AG09309 (cell line): ENCODE data around the gene MRPL54.

Source experiments
- DNase-seq: peaks from one replicate; pipeline ENCODE4 v3.0.0-alpha.2; 2010; ENCODE audit warnings: low read depth
- H3K4me3 ChIP-seq: 2 replicates; pipeline ENCODE4 v1.5.1; 2011; ENCODE audit warnings: mild to moderate bottlenecking, low read depth, low read length, moderate library complexity; ENCODE audit not compliant: control insufficient read depth
- CTCF ChIP-seq: IDR thresholded peaks from 2 replicates; pipeline ENCODE4 v1.5.1; 2011; ENCODE audit warnings: mild to moderate bottlenecking, low read depth, low read length, inconsistent platforms; ENCODE audit not compliant: insufficient read depth, control insufficient read depth; ENCODE audit errors: missing control alignments

MRPL54 gene

GRCh38 chr19:3740431-3740830 lies 22.1 kb upstream of the MRPL54 start:
- no peak for DNase-seq
- H3K4me3 ChIP-seq = no peak overlapping the region
- no peak for TF ChIP-seq CTCF

- no peak for TF ChIP-seq CTCF
- H3K4me3 ChIP-seq = no peak overlapping the region
- no peak for DNase-seq
These were observed 19.0 kb upstream of the MRPL54 start for GRCh38 chr19:3743486-3743885.

- no peak for DNase-seq
- no peak for TF ChIP-seq CTCF
- H3K4me3 ChIP-seq = no peak overlapping the region
These were observed 17.0 kb upstream of the MRPL54 start for GRCh38 chr19:3745363-3746045.

GRCh38 chr19:3746371-3747056 lies 16.0 kb upstream of the MRPL54 start:
- no peak overlapping the region for H3K4me3 ChIP-seq
- no peak for TF ChIP-seq CTCF
- DNase-seq = no peak

- no peak overlapping the region for H3K4me3 ChIP-seq
- no peak for TF ChIP-seq CTCF
- no peak for DNase-seq
These were observed 13.5 kb upstream of the MRPL54 start for GRCh38 chr19:3748965-3749364.

- TF ChIP-seq CTCF = no peak
- DNase-seq = no peak
- H3K4me3 ChIP-seq = no peak overlapping the region
These were observed 12.3 kb upstream of the MRPL54 start for GRCh38 chr19:3750211-3750610.
